Measurements from ENCODE around the gene ACSS1. TPM values are rescaled to one million over a fixed set of nuclear protein-coding genes. Genes with fewer than 3 reads are reported as not detected.

Gene ACSS1
- total RNA-seq, 4 donors from 2014 or later: 5.8 to 23.5 (median 11.1) TPM

DNA sequence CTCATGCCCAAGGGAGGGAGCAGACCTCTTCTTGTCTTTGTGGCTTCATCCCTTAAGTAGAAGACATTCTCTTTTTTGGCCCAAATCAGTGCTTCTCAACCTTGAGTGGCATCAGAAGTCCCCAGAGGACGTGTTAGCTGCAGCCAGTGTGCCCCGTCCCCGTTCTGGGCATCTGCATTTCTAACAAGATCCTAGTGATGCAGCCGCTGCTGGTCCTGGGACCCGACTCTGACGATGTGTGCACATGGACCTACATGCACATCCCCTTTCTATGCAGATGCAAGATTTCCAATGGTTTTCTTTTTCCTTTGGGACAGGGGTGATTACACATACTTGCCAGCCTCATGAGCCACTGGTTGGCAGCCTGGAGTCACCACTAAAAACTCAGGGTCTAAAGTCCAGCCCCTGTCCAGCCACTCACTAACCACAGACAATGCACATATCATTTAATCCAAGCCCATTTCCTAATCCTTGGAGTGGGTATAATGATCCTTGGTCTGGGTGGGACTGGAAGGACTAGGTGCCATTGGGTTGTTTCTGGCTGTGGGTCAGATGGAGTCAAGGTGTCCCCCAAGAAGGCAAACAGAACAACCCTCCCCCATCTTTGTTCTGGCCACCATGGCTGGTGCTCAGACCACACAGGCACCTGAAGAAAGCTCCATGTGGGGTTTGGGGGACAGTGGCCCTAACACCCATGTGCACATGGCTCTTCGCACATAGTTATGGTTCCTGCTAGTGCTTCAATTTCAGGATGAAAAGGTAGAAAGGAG, 6.4 kb downstream of the ACSS1 start:
- Histone ChIP-seq H3K9me3 (no peaks in the 10 kb centered on the region), H3K4me1 (peaks cover 50 to 100% (median 78%) of the 10 kb centered on the region in 3 donors), H3K4me3 (no peak overlapping the region), H3K27ac (peak overlapping the region in 3 of 4 donors; percentile 72 to 96 (median 90)), H3K27me3 (no peaks in the 10 kb centered on the region), H3K36me3 (peaks cover 0 to 16% (median 2%) of the 10 kb centered on the region in 3 donors)
- intact Hi-C loops (cut with DNase I): no loop called here
- DNase-seq: no peak
- TF ChIP-seq POLR2A (IDR thresholded peaks at IDR 0.05): no peak
- TF ChIP-seq, protein P1, sequence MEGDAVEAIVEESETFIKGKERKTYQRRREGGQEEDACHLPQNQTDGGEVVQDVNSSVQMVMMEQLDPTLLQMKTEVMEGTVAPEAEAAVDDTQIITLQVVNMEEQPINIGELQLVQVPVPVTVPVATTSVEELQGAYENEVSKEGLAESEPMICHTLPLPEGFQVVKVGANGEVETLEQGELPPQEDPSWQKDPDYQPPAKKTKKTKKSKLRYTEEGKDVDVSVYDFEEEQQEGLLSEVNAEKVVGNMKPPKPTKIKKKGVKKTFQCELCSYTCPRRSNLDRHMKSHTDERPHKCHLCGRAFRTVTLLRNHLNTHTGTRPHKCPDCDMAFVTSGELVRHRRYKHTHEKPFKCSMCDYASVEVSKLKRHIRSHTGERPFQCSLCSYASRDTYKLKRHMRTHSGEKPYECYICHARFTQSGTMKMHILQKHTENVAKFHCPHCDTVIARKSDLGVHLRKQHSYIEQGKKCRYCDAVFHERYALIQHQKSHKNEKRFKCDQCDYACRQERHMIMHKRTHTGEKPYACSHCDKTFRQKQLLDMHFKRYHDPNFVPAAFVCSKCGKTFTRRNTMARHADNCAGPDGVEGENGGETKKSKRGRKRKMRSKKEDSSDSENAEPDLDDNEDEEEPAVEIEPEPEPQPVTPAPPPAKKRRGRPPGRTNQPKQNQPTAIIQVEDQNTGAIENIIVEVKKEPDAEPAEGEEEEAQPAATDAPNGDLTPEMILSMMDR (IDR thresholded peaks at IDR 0.05): no peak
- WGBS, 2 donors: 91 to 93% methylated on average over 6 of the region's 7 CpGs

DNA sequence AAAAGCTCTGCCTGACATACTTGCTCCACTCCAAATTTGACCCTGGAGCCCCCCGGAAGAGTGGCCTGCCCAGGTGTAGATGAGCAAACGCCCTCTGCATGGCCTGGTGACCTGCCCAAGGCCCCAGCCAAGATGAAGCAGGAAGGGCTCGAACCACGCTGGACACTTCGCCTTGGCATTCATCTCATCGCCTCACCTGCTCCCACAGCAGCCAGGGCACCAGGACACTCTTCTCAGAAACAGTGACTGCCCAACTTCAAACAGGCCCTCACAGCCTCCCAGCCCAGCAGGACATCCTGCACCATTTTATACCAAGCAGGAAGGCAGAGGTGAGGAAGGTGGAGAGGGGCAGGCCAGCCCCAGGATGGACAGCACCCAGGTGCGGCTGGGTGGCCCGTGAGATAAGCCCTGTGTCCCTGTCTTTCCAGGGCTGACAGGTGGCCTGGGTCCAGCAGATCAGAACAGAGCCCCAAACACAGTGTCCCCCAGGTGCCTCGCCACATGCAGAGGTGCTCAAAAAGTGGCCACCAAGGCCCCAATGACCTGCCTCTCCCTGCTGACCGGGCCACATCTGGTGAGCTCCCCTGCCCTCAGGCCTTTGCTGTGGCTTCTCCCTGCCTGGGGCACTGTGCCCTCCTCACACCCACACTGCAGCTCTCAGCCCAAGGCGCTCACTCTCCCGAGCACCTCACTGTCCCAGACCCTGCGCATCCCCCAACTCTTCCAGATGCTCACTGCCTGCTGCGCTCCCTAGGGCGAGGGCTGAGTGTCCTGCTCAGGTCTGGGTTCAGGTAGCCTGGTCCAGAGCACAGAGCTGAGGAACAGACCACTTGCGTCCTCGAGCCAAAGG, 7.2 kb downstream of the ACSS1 start:
- Histone ChIP-seq H3K36me3 (peaks cover 0 to 24% (median 7%) of the 10 kb centered on the region in 3 donors), H3K4me3 (no peak overlapping the region), H3K27me3 (no peaks in the 10 kb centered on the region), H3K4me1 (peaks cover 47 to 96% (median 71%) of the 10 kb centered on the region in 3 donors), H3K27ac (peak overlapping the region in 3 of 4 donors; percentile 54 to 96 (median 74)), H3K9me3 (no peaks in the 10 kb centered on the region)
- TF ChIP-seq, protein P1 (IDR thresholded peaks at IDR 0.05): no peak
- TF ChIP-seq POLR2A (IDR thresholded peaks at IDR 0.05): no peak
- 93 to 100% methylated on average over 3 to 10 of the region's 17 CpGs for WGBS, 2 donors
- DNase-seq: no peak
- intact Hi-C loops (cut with DNase I): no loop called here

DNA sequence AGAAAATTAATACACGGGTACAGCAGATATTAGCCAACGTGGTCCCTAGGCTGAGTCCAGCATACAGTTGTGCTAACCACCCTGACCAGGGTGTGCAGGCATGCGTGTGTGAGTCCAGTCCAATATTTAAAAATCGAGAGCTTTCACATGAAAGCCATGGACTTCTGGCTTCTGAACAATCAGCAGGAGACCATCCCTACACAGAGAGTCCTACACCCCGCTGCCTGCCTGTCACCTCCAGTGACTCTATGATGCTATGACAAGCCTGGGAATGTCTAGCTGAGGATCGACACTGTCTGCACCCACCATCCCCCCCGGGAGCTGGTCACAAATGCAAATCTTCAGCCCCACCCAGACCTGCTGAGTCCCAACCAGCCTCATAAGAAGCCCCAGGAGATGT, 7.9 kb downstream of the ACSS1 start:
- WGBS, 2 donors: 49 to 75% methylated on average over 4 to 5 of the region's 7 CpGs
- Histone ChIP-seq H3K27me3 (no peaks in the 10 kb centered on the region), H3K27ac (peak overlapping the region in 3 of 4 donors; percentile 54 to 96 (median 74)), H3K4me3 (no peak overlapping the region), H3K9me3 (no peaks in the 10 kb centered on the region), H3K36me3 (peaks cover 0 to 31% (median 7%) of the 10 kb centered on the region in 3 donors), H3K4me1 (peaks cover 47 to 96% (median 64%) of the 10 kb centered on the region in 3 donors)
- TF ChIP-seq, protein P1 (IDR thresholded peaks at IDR 0.05): no peak
- no peak for TF ChIP-seq POLR2A (IDR thresholded peaks at IDR 0.05)
- intact Hi-C loops (cut with DNase I): no loop called here
- DNase-seq: no peak

DNA sequence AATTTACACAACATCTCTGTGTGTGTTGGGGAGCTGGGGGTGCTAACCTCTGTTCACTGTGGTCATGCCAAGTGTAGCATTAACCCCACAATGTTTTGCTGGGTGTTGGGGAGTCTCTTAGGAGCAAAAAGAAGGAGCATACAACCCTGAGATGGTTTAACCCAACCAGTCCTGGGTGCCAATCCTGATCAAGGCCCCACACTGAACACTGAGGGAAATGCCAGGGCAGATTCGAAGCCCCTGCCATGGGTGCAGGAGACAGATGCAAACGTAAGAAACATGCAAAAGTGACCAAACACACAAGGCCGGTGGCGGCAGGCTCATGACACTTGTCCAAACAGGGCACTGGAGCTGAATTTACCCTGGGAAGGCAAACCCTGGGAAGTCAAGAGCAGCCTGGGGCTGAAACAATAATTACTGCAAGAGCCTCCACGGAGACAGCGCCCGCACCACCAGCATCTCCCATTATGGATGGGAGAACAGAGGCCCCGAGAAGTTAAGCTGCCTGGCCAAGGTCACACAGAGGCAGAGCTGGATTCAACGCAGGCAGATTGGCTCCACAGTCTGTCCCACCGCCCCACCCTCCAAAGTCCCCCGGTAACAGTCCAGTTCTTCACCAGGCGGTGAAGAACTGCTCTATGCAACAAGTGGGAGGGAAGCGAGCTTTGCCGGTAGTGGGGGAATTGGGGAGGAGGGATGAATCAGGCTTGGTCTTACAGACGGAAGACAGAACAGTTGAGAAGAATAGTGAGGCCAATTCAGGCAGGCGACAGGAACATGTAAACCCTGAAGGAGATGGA, 8.5 kb downstream of the ACSS1 start:
- H3K27ac ChIP-seq: peak overlapping the region in 3 of 4 donors; percentile 54 to 96 (median 74)
- 78 to 83% methylated on average over 10 to 13 of the region's 16 CpGs for WGBS, 2 donors
- TF ChIP-seq, protein P1 (IDR thresholded peaks at IDR 0.05): no peak
- H3K36me3 ChIP-seq: peaks cover 0 to 32% (median 7%) of the 10 kb centered on the region in 3 donors
- no peaks in the 10 kb centered on the region for H3K27me3 ChIP-seq
- peak overlapping the region in 1 of 4 donors; percentile 31 for H3K4me3 ChIP-seq
- no peak for DNase-seq
- no peaks in the 10 kb centered on the region for H3K9me3 ChIP-seq
- peaks cover 47 to 96% (median 59%) of the 10 kb centered on the region in 3 donors for H3K4me1 ChIP-seq
- intact Hi-C loops (cut with DNase I): no loop called here
